Endometrial microvascular endothelial cells (primary cell): Measurements from ENCODE around the gene SYT2. TPM values are rescaled to one million over a fixed set of nuclear protein-coding genes. Genes with fewer than 3 reads are reported as not detected.
"Not testable (repeated sequence)": the region's sequence is repeated elsewhere in the genome, so short reads cannot be mapped to it uniquely, and the experiment has no call there.

Experiments used
- in situ Hi-C: cut with HindIII; loops from 2 replicates; pipeline ENCODE4 v1.10.0; 2017; ENCODE audit warnings: low sequenced_read_pairs, low pct_unique_long_range_greater_than_20kb; ENCODE audit errors: inconsistent ontology term
- total RNA-seq: library from RNA; depleted of rRNA; stranded (reverse); fragments of >200 nt; gene quantifications from one replicate; pipeline ENCODE4 v1.2.3, GENCODE V29; 2015; ENCODE audit errors: inconsistent ontology term

The SYT2 gene
- not detected for total RNA-seq

DNA sequence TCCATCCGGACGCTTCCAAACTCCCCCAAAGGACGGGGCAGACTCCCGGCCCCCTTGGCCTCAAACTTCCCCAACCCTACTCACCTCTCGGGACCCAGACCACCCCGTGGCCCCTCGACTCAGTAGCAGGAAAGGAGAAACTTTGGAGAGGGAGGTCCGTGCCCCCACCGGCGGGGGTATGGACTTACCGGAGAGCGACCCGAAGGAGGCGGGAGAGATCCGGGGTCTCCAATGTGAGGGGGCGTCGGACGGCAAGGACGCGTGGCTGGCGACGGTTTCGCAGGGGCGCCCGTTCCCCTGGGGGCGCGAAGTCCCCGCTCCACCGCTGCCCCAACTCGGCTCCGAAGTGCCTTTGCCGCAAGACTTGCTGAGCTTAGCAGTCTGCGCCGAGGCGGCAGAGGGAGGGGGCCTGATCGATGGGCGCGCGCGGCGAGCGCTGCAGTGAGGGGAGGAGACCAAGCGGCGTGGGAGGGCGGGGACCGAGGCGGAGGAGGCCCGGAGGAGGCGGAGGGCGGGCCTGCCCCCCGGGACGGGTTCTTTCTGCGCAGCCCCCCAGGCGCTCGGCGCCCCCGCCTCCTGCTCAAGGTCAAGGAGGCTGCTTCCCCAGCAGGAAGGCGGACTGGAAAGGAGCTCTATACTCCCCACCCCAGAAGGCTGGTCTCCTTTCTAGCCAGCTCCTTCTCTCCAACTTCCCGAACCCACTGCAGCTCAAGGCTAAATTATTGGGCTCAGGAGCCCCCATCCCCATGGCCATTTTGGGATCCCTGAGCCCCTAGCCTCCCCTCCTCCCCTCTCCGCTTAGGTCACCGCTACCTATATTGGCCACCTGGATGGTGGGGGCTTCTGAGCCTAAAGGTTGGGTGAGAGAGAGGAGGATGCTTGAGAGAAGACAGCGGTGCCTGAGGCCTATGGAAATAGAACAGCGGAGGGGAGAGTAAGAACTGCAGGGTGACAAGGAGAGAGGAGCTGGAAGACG, at the start of gene SYT2:
SYT2 (minus strand) TSS at position 385 of the 976 bp plus-strand sequence. CDS start 104,682 bp downstream, outside the sequence.
- in situ Hi-C loops, result no loop called here

DNA sequence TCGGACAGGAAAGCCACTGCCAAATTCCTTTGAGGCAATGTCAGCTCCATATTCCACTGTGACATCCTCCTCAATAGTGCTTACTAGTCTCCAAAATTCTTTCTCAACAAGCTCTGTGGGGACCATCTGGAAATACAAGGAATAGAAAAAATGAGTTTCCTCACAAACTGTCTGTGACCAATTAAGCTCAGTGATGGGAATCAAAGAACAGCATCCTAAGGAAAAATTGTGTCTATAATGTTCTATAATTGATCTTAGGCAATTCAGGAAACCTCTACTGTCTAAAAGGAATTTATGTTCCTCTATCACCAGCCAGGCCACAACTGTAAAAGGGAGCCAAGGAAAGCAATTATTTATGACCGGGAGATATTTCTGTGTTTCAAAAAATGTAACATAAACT, 46.1 kb upstream of the SYT2 start:
- in situ Hi-C loops, result no loop called here

DNA sequence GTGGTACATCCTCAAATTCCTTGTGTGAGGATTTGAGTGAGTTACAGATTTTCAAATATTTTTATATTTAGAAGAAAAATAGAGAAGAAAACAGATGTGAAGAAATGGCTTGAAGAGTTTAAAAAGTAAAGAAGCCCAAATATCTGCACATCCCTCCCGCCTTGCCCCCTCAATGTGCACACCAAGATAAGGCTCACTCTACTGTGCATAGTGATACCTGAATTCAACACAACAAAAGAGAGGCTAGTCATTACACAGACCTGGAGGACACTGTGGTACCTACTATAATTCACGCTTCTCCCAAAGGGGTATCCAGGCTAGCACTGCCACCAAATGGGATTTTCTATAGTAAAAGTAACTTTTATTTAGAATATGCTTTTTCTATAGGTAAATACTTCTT, 44.0 kb upstream of the SYT2 start:
- in situ Hi-C loops, result no loop called here

DNA sequence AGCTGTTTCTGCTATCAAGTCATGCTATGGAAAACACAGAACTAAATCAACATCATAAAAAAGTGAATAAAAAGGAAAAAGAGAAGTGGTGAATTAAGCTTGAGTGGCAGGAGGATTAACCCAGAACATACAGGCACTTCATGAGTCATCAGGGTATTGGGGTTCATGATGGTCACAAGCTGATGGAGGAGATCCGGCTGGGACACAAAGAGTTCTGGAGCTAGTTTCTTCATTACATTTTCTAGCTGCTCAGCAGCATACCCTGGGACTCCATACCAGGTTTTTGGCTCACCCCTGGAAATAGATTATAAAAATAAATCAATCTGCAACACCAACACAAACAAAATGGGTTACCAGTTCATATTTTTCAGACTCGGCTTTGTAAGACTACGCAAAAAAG, 42.5 kb upstream of the SYT2 start:
- in situ Hi-C loops, result no loop called here

DNA sequence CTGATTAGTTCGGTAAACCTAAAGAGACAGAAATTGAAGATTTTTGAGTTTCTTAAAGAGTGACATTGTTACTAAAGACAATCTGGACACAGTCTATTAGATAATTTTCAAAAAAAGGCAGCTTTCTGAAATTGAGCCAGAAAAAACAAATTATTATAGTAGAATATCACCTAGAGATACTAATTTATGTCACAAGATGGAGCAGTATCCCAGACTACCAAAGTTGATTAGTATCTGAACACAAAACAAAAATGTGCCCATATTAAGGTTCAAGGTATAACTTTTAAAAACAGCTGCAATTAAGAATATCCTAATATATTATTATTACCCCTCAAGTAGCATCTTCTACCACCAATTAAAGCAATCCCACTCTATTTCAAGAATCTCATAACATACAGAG, 40.5 kb upstream of the SYT2 start:
- in situ Hi-C loops, result no loop called here

DNA sequence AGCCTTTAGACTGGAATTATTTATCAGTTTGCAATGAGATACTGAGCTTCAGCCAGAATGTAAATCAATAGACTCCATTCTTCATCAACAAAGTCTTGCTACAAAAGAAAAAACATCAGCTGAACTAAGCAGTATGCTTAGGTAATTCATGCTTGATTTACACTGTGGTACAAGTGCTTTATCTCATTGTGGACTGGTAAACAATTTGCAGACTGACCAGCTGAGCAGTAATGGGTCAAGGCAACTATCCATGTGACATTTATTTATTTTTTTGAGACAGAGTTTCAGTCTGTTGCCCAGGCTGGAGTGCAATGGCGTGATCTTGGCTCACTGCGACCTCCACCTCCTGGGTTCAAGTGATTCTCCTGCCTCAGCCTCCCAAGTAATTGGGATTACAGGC, 39.8 kb upstream of the SYT2 start:
- in situ Hi-C loops, result no loop called here

DNA sequence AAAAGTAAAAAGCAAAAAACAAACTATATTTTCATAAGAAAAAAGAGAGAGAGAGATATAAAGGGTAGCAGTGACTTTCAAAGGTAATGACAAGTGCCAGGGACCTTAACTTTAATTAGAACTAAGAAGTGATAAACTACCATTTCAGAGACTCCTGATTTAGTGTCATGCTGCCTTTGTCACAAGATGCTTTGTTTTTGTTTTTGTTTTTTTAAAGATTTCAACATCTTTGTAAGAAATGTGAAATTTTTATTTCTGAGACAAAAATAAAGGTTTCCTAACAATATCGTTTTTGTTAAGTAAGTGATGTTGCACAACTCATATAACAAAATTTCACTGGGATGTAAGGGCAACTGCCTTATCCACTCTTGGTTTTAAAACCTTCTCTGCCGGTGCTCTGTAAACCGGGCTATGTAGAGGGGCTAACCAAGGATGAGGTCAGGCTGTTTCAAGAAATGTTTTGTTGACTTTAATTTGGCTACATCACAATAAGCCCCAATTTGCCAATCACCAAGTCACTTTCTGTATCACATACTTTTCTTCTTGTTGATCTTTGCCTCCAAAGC, 35.2 kb upstream of the SYT2 start:
- in situ Hi-C loops, result no loop called here

DNA sequence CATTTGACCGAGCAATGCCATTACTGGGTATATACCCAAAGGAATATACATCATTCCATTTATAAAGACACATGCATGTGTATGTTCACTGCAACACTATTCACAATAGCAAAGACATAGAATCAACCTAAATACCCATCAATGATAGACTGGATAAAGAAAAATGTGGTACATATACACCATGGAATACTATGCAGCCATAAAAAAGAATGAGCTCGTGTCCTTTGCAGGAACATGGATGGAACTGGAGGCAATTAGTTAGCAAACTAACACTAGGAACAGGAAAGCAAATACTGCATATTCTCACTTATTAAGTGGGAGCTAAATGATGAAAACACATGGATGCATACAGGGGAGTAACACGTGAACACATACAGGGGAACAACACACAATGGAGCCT, 34.5 kb upstream of the SYT2 start:
- in situ Hi-C loops, result not testable (repeated sequence)

DNA sequence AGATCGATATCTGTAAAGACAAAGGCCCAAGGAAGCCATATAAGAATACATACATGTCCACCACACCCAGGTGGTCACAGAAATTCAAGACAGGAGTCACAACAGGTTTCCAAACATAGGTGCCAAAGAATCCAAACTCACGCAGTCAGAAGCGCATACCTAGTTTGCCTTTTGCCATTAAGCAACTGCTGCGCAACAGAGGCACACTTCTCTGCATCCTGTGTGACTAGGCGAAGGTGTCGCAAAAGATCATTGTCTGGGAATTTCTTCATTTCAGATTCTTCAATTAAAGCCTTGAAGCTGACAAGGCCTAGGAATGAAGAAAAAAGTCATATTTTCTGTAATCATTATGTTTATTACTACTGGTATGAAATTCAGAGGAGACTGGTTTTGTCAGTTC, 32.2 kb upstream of the SYT2 start:
- in situ Hi-C loops, result no loop called here

DNA sequence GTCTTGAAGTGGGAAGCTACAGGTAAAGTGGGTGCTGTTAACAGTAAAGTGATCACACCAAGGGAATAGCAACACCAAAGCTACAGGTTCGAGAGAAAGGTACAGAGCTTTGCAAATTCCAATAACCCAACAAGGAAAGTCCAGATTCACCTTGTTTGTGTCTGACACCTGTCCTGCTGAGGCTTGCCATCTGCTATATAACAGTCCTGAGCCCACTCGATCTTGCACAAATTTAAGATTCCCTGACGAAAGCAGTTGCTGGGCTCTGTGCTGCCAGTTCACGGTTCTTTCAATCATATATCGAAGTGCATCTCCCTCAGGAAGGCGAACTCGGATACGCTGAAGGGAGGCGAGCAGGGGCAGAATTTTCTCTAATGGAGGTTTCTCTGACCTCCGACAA, 23.0 kb upstream of the SYT2 start:
- in situ Hi-C loops, result no loop called here

DNA sequence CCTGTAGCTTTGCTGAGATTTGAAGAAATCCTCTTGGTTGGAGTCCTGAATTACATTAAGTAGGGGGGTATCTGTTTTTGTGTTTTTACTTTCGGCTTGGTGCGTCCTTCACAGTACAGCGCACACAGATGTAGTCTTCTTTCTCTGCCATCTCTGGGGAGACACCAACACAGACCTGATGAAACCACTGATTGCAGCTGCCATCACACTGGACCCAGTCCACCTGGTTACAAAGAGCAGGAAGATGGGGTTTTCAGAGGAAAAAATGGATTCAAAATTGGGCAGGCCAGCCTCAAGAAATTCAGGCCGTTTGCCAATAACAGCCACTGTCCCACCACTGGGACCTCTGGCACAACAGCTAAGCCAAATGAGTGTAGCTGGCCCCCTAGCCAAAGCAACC, 18.7 kb upstream of the SYT2 start:
- in situ Hi-C loops, result no loop called here

DNA sequence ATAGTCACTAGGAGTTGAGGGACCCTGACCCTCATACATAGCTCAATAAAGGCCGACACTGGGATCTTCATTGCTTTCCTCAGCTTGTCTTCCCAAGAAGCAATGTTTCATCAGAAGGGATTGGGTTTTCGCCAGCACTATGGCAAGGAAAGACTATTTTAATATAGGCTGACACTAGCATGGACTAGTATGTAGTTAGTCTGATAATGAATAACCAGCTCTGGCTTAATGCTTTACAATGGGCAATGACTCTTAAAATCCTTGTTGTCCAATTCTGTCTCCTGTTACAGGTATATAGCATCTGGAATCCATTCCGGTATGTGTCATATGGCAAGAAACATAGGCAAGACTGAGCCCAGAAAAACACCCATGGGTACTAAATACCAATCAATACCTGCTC, 15.3 kb upstream of the SYT2 start:
- in situ Hi-C loops, result no loop called here

DNA sequence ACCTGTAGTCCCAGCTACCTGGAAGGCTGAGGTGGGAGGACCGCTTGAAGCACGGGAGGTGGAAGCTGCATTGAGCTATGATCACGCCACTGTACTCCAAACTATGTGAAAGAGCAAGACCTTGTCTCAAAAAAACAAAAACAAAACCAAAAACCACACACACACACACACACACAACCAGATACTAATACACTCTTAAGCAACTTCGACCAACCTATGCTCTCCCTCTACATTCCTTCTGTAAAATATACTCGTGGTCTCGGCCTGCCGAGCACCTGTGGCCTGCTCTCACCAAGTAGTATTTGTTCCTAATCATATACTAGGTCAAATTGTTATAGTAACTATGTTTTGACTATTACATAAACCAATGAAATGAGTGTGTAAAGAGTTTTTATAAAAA, 13.5 kb upstream of the SYT2 start:
- in situ Hi-C loops, result no loop called here

DNA sequence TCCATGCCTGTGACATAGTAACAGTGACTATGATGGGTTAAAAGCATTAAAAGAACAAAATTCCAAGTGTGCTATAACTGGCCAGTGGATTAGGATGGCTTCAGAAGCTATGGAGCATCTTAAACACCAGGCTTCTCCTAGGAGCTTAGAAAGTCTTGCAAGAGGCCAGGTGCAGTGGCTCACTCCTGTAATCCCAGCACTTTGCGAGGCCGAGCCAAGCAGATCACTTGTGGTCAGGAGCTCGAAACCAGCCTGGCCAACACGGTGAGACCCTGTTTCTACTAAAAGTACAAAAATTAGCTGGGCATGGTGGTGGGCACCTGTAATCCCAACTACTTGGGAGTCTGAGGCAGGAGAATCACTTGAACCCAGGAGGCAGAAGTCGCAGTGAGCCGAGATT, 12.8 kb upstream of the SYT2 start:
- in situ Hi-C loops, result not testable (repeated sequence)

DNA sequence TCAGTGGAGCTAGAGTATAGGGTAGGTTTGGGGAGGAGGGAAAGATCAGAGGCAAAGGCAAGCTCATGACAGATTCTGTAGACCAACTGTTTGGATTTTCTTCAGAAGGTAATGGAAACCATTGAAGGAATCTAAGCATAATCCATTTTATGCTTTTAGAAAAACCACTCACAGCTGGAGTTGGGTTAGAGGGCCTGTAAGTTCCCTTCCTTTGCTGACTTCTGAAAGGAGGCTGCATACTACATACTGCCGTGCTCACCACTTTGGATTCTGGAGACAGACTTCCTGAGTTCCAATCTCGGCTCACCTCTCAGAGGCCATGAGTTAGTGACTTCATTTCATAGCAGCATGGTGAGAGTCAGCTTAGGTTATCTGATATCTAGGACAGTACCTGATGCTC, 6.4 kb upstream of the SYT2 start:
- in situ Hi-C loops, result no loop called here

DNA sequence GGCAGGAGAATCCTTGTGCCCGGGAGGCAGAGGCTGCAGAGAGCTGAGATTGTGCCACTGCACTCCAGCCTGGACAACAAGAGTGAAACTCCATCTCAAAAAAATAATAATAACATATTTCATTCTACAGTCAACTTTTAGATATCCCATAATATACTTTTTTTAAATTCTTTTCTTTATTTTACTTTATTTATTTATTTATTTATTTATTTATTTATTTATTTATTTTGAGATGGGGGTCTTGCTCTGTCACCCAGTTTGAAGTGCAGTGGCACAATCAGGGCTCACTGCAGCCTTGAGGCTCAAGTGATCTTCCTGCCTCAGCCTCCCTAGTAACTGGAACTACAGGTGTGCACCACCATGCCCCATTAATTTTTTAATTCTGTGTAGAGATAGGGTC, 3.9 kb upstream of the SYT2 start:
- in situ Hi-C loops, result not testable (repeated sequence)

DNA sequence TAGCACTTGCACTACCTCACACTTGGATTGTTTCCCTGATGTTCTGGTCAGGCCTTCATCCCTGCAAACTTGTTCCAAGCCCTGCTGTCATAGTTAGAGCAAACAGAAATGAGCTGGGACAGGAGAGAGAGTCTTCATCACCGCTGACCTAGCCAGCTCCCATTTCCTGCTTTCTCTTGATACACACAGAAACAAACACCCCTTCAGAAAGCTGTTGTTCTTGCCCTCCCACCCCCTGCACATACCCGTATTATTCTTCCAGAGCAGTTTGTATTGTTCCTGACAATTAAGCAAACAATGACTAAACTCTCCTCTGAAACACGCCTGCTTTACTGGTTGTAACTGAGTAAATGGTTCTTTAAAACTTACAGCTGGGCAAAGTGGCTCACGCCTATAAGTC, 2.9 kb upstream of the SYT2 start:
- in situ Hi-C loops, result no loop called here

DNA sequence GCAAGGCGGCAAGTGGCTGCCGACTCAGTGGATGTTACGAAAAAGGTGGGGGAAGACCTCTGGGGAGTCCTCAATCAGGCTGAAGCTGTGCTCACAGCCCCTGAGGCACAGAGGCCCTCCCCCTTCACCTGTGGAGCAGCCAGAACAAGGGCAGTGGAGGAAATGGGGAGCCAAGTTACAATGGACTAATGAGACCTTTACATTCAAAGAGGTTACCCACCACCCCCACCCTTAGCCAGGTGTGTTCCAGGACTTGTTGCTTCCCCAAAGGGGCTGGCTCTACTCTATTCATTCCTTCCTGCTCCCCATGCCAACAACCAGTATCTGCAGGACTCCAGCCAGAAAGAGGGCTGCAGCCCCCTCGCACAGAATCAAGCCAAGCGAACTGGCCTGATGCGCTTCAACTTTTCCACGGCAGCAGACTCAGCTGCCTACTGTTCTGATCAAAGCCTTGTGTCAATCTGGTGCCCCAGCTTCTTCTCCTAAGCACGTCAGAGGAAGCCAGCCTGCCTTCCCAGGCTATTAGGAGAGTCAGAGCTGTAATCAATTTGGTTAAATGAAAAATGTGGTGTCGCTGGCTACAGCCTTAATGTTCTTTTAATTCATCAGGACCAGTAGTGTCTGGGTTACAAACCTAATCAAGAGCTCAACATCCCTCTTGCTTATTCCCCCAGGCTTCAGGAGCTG, 1.8 kb upstream of the SYT2 start:
- in situ Hi-C loops, result no loop called here

DNA sequence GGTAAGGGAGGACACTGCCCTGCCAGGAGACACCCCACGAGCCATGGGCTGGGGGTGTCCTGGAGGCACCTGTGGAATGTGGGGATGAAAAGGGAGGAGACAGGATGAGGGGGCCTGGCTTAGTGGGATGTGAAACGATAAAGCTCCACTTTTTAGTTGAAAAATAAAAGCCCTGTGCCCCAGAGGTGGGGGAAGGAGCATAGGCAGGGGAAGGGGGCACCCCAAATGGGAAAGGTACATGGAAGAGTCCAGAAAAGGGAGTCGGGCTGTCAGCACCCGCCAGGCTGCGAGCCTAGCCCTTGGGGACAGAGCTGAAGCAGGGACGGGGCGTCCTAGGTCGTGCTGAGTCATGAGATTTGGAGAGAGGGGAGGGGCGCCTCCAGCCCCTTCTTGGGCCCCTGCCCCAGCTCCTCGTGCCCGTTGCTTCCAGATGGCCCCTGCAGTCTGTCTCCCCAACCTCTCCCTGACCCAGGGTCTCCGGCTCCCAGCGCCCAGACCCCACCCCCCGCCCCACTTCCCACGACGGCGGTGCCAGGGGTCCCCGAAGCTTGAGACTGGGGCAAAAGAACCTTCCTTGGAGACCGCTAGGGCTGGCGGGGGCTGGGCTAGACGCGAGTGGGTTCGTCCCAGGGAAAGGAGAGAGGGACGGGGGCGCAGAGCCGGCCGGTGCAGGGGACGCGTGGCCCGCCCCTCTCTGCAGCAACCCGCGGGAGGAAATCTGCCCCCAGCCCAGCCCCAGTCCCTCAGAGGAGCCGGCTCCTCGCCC, 795 bp downstream of the SYT2 start:
- in situ Hi-C loops, result no loop called here
